Esophagus muscularis mucosa (tissue), 4 donors: ENCODE results near the gene MAP3K15. TPM values are rescaled to one million over a fixed set of nuclear protein-coding genes. Genes with fewer than 3 reads are reported as not detected.

Experiments
- DNase-seq: peaks from one replicate; pipeline ENCODE4 v3.0.0-alpha.2; 2017; ENCODE audit errors: extremely low spot score
- H3K27ac ChIP-seq, 4 donors: fragments of 200-600 bp; sonication (generic); replicated peaks in 1 of 4; 1 replicate in 3 of 4; 2 replicates in 1 of 4; pipeline ENCODE4 v1.5.1; 2016 to 2019; ENCODE audit warnings: mild to moderate bottlenecking in 1 of 4
- H3K27me3 ChIP-seq, 4 donors: fragments of 200-600 bp; sonication (generic); one replicate each; pipeline versions ENCODE4 v1.5.1 to v1.6.0; 2016 to 2019
- H3K36me3 ChIP-seq, 4 donors: fragments of 200-600 bp; sonication (generic); one replicate each; pipeline ENCODE4 v1.5.1; 2016 to 2019
- H3K4me1 ChIP-seq, 4 donors: fragments of 200-600 bp; sonication (generic); one replicate each; pipeline ENCODE4 v1.5.1; 2016 to 2019
- H3K4me3 ChIP-seq, 4 donors: fragments of 200-600 bp; sonication (generic); 1 replicate in 2 of 4; 2 replicates in 2 of 4; pipeline ENCODE4 v1.5.1; 2016 to 2019; ENCODE audit warnings: mild to moderate bottlenecking in 4 of 4, moderate library complexity in 1 of 4
- H3K9me3 ChIP-seq, 4 donors: fragments of 200-600 bp; sonication (generic); 1 replicate in 3 of 4; 2 replicates in 1 of 4; pipeline ENCODE4 v1.5.1; 2016 to 2019
- EP300 ChIP-seq: sonication (generic); formaldehyde crosslinking; IDR thresholded peaks from one replicate; pipeline ENCODE4 v1.6.1; 2017; ENCODE audit warnings: antibody characterized with exemption
- POLR2A ChIP-seq: fragments of 450-650 bp; IDR thresholded peaks from one replicate; pipeline ENCODE4 v1.6.1; 2017; ENCODE audit warnings: antibody characterized with exemption, moderate library complexity, mild to moderate bottlenecking, low read depth
- POLR2AphosphoS5 ChIP-seq, 2 donors: sonication (generic); formaldehyde crosslinking; IDR thresholded peaks; one replicate each; pipeline ENCODE4 v1.6.1; 2017; ENCODE audit warnings: antibody characterized with exemption in 2 of 2
- WGBS: methylation state at CpG from one replicate; pipeline ENCODE4 v1.1.5; 2018; 5-methylcytosine and 5-hydroxymethylcytosine counted together
- intact Hi-C: fragments of 100-400 bp; cut with DNase I; formaldehyde crosslinking; loops from one replicate; pipeline ENCODE4 v1.15.1; 2023
- total RNA-seq, 4 donors: library from RNA; depleted of rRNA; stranded (reverse); fragments of >200 nt; gene quantifications; one replicate each; pipeline versions ENCODE4 v1.1.0 to v1.2.1, GENCODE V29; 2016
- TF ChIP-seq, protein P1 (sequence below), 3 experiments: fragments of 200-600 bp in 2 of 3; fragments of 450-650 bp in 1 of 3; sonication (generic) in 2 of 3; IDR thresholded peaks; one replicate each; pipeline ENCODE4 v1.5.1; 2017 to 2019; ENCODE audit warnings: antibody characterized with exemption in 3 of 3, mild to moderate bottlenecking in 2 of 3, moderate library complexity in 1 of 3

The MAP3K15 gene
- total RNA-seq, 4 donors from 2014 or later: 0.13 to 0.33 TPM; not detected in 2

GRCh38 chrX:19560611-19561010, 45.3 kb upstream of the MAP3K15 start:
- no peaks in the 10 kb centered on the region for H3K9me3 ChIP-seq
- WGBS: 59% methylated on average over 1 of the region's 1 CpG

GRCh38 chrX:19557822-19558221, 42.5 kb upstream of the MAP3K15 start:
- no peaks in the 10 kb centered on the region for H3K4me1 ChIP-seq
- TF ChIP-seq POLR2A (no peak), EP300 (no peak), POLR2AphosphoS5 (IDR thresholded peaks at IDR 0.05) (no peak)
- TF ChIP-seq, protein P1, sequence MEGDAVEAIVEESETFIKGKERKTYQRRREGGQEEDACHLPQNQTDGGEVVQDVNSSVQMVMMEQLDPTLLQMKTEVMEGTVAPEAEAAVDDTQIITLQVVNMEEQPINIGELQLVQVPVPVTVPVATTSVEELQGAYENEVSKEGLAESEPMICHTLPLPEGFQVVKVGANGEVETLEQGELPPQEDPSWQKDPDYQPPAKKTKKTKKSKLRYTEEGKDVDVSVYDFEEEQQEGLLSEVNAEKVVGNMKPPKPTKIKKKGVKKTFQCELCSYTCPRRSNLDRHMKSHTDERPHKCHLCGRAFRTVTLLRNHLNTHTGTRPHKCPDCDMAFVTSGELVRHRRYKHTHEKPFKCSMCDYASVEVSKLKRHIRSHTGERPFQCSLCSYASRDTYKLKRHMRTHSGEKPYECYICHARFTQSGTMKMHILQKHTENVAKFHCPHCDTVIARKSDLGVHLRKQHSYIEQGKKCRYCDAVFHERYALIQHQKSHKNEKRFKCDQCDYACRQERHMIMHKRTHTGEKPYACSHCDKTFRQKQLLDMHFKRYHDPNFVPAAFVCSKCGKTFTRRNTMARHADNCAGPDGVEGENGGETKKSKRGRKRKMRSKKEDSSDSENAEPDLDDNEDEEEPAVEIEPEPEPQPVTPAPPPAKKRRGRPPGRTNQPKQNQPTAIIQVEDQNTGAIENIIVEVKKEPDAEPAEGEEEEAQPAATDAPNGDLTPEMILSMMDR (IDR thresholded peaks at IDR 0.05): no peak
- H3K27me3 ChIP-seq: no peaks in the 10 kb centered on the region
- no peak for DNase-seq
- H3K36me3 ChIP-seq: no peaks in the 10 kb centered on the region
- H3K4me3 ChIP-seq: no peak overlapping the region
- no peaks in the 10 kb centered on the region for H3K9me3 ChIP-seq
- WGBS: 68% methylated on average over 2 of the region's 2 CpGs
- intact Hi-C loops: no loop called here
- no peak overlapping the region for H3K27ac ChIP-seq

More at GRCh38 chrX:19560611-19561010, 45.3 kb upstream of the MAP3K15 start:
- no peaks in the 10 kb centered on the region for H3K4me1 ChIP-seq
- no peaks in the 10 kb centered on the region for H3K27me3 ChIP-seq
- DNase-seq: no peak
- H3K4me3 ChIP-seq: no peak overlapping the region
- no peak overlapping the region for H3K27ac ChIP-seq
- intact Hi-C loops: no loop called here
- TF ChIP-seq EP300 (no peak), POLR2A (no peak), POLR2AphosphoS5 (IDR thresholded peaks at IDR 0.05) (no peak)
- TF ChIP-seq, protein P1 (IDR thresholded peaks at IDR 0.05): no peak
- no peaks in the 10 kb centered on the region for H3K36me3 ChIP-seq

- intact Hi-C loops: no loop called here
- TF ChIP-seq POLR2AphosphoS5 (IDR thresholded peaks at IDR 0.05) (no peak), POLR2A (no peak)
- Histone ChIP-seq H3K4me3 (no peak overlapping the region), H3K36me3 (no peaks in the 10 kb centered on the region), H3K27ac (no peak overlapping the region), H3K27me3 (peaks cover 0 to 3% (median 0%) of the 10 kb centered on the region in 4 donors), H3K4me1 (no peaks in the 10 kb centered on the region), H3K9me3 (no peaks in the 10 kb centered on the region)
- WGBS: 81% methylated on average over 4 of the region's 4 CpGs
- DNase-seq: no peak
These were observed 40.9 kb upstream of the MAP3K15 start for GRCh38 chrX:19556202-19556601.

- Histone ChIP-seq H3K27me3 (peaks cover 0 to 3% (median 0%) of the 10 kb centered on the region in 4 donors), H3K36me3 (no peaks in the 10 kb centered on the region), H3K9me3 (no peaks in the 10 kb centered on the region), H3K27ac (no peak overlapping the region), H3K4me3 (no peak overlapping the region), H3K4me1 (no peaks in the 10 kb centered on the region)
- TF ChIP-seq POLR2A: no peak
- TF ChIP-seq EP300: no peak
- no peak for TF ChIP-seq POLR2AphosphoS5 (IDR thresholded peaks at IDR 0.05)
- TF ChIP-seq, protein P1 (IDR thresholded peaks at IDR 0.05): no peak
- no peak for DNase-seq
- intact Hi-C loops: no loop called here
- WGBS: 62% methylated on average over 5 of the region's 5 CpGs
These were observed 40.4 kb upstream of the MAP3K15 start for GRCh38 chrX:19555683-19556082.

GRCh38 chrX:19555236-19555635, 39.9 kb upstream of the MAP3K15 start:
- peaks cover 0 to 3% (median 0%) of the 10 kb centered on the region in 4 donors for H3K27me3 ChIP-seq
- H3K27ac ChIP-seq: no peak overlapping the region
- no peak for TF ChIP-seq POLR2AphosphoS5 (IDR thresholded peaks at IDR 0.05)
- no peak for TF ChIP-seq POLR2A
- TF ChIP-seq, protein P1 (IDR thresholded peaks at IDR 0.05): no peak
- TF ChIP-seq EP300: no peak
- no peak for DNase-seq
- intact Hi-C loops: no loop called here
- H3K4me1 ChIP-seq: no peaks in the 10 kb centered on the region
- WGBS: 92% methylated on average over 5 of the region's 5 CpGs
- H3K36me3 ChIP-seq: no peaks in the 10 kb centered on the region
- no peaks in the 10 kb centered on the region for H3K9me3 ChIP-seq
- H3K4me3 ChIP-seq: no peak overlapping the region
